ENCODE measurements around the gene KCTD5.
"Not testable (repeated sequence)": the region's sequence is repeated elsewhere in the genome, so short reads cannot be mapped to it uniquely, and the experiment has no call there.

Gene KCTD5

DNA sequence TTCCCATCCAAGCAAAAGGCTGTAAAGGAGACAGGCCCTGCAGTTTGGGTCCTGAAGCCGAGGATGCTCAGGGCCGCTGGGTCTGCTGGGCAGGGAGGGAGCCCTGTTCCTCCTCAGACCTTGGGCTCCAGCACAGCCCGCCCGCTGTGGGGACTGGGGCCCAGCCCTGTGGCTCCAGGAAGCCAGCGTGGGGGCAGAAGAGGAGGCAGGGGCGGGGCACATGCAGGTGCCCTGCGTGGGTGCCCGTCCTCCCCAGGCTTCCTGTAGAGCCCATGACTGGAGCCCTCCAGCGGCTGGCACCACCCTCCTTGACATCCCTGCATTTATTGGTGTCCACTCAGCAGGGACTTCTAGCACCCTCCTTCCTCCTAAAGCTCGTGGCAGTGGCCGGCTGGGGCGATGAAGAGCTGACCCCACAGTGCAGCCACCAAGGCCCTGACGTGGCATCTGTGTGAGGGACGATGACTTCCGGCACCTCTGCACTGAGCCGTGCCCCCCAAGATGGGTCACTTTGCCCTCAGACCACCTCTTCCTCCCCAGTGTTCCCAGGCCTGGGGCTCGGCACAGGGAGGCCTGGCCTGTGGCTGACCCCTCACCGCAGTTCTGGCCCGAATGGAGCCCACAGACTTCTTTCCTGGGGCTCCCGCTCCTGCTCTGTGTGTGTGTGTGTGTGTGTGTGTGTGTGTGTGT, 27.8 kb downstream of the KCTD5 start:
- DNase-seq (ENCODE audit: low read depth, low spot score): no peak

DNA sequence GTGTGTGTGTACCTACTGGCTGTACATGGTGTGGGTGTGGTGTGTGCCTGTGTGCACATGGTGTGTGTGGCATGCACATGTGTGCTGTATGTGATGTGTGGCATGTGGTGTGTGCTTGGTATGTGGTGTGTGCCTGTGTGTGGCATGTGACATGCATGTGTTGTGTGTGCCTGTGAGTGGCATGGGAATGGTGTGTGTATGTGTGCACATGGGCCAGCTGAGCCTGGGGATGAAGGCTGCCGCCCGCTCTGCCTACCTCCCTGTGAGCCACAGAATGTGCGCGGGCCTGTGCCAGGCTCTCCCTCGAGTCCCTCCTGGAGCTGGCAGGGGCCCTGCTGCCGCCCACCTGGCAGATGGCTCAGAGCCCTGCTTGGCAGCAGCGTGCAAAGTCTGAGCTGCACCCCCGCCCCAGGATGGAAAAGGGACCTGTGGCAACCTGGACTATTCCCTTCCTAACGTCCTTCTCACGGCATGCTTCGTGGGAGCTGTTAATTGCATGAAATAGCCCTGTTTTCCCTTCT, 28.4 kb downstream of the KCTD5 start:
- DNase-seq (ENCODE audit: low read depth, low spot score): no peak

DNA sequence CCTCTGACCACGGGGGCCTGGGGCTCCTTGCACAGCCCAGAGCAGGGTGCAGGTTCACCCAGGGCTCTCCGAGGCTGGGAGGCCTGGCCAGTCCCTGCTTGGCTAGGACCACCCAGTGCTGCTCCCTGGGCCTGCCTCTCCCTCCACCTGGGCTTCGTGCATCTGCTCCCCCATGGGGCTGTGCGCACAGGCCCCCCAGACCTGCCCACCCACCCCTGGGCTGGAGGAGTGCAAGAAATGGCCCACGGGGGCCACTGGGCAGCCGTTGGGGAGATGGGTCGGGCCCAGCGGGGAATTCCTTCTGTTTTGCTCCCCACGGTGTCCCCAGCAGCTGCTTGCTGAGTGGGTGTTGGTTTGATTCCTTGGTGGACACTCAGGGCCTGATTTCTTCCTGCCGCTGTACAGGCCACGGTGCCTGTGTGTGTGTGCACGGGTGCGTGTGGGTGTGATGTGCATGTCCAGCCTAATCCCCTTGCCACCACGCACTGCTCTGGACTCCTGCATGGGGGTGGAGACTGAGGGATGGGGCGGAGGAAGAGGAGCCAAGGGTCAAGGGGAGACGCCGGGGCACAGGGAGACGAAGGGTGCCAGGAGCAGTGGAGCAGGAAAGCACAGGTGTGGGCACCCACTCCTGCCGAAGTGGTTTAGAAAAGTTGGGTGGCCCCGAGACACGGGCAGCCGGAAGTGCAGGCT, 29.2 kb downstream of the KCTD5 start:
- DNase-seq (ENCODE audit: low read depth, low spot score): no peak

DNA sequence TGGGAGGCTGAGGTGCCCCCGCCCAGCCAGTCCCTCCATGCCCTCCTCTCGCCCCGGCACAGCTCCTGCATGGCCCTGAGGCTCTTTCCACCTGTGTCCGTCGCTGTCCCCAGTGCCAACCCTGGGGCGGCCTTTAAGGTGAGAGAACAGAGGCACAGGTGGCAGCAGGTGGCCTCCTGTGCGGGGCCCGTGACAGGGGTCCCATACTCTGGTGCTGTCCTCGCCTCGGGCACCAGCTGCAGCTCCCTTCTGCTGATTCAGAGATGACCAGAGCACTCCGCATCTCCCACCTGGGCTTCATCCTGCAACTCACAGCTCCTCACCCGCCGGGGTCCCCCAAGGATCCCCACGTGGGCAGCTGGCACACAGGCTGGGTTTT, 29.7 kb downstream of the KCTD5 start:
- DNase-seq (ENCODE audit: low read depth, low spot score): no peak

DNA sequence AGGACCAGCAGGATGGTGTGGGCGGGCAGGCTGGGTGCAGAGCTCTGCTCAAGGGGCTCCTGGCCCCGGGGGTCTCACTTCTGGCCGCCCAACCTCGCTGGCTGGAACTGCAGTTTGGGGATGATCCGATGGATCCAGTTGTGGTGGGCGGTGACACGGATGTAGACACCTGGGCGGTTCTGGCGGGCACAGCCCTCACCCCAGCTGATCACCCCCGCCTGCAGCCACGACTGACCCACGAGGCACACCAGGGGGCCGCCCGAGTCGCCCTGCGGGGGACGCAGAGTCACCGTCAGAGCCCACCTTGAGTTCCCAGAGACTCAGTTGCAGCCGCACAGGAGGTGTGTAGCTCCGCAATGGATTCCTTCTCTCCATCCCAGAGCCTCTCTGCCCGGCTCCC, 30.2 kb downstream of the KCTD5 start:
- DNase-seq (ENCODE audit: low read depth, low spot score): no peak

DNA sequence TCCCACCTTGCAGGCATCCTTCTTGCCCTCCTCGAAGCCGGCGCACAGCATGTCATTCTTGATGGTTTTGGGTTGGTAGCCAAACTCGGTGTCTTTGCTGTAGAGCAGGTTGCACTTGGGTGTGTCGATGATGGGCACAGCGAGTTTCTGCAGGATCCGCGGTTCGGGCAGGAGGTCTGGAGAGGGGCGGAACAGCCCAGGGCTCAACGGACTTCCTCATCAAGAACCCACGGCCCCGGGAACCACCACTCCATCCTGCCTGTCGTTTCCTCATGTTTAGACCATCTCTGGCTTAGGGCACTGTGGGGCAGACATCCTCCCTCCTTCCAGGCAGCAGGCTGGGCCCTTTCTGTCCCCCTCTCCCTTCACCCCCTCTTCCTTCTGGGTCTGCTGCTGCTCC, 31.2 kb downstream of the KCTD5 start:
- no peak for DNase-seq (ENCODE audit: low read depth, low spot score)

DNA sequence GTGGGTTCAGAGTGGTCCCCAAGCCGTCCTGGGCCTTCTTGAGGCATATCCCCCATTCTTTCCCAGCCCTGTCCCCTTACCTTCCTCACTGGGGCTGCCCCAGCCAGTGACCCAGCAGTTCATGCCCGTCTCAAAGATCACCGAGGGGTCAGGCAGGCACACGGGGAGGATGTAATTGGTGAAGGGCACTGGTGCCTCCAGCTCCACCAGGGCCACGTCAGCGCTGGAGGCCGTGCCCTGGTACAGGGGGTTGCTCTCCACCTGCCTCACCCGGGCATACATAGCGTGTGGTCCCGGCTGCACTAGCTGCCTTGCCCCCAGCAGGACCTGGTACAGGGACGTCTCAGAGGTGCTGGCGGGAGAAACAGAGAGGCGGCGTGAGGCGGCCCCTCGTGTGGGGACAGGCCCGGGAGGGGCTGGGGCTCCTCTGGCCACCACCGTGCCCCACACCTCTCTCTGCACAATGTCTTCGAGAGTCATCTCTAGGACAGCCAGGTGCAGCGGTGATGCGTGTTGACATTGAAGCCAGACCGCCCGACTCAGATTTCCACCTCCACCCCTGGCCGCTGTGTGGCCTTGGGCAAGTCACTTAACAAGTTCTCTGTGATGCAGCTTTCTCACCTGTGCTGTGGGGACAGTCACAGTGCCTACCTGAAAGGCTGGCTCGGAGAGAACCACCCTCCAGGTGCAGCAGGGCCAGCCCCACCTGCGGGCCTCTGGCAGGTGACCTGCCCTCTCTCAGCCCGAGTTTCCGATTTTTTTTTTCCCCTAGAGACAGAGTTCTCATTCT, 31.9 kb downstream of the KCTD5 start:
- no peak for DNase-seq (ENCODE audit: low read depth, low spot score)

DNA sequence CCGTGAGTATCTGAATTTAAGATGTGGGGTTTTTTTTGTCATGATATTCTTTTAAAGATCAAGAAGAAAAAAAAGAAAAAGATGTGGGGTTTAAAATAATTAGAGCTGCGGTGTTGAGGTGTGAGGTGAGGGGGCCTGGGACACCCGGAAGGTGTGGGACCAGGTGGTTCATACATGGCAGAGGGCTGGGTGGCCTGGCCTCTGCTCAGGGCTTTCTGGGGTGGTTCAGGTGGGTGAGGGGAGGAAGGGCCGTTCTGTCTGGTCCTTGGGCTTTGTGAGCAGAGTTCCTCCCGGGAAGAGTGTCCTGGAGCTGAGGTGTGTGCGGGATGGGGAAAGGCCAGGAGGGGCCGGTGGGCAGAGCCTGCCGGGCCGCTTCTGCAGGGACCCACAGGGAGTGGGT, 32.7 kb downstream of the KCTD5 start:
- DNase-seq (ENCODE audit: low read depth, low spot score): no peak

DNA sequence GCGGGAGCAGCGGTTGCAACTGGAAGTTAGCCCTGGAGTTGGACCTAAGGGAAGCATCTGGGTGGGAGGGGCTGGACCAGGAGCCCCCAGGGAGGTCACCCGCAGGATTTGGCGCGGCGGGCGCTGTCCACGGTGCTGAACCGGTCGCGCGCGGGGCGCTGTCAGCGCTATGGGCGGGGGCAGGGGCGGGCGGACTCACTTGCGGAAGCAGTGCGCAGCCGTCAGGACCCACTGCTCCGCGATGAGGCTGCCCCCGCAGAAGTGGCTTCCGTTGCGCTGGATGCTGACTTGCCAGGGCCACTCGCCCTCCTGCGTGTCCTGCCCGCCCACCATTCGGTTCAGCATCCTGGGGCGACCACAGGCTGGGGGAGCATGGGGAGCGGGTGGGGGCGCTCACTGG, 33.2 kb downstream of the KCTD5 start:
- DNase-seq (ENCODE audit: low read depth, low spot score): peak; percentile 71

DNA sequence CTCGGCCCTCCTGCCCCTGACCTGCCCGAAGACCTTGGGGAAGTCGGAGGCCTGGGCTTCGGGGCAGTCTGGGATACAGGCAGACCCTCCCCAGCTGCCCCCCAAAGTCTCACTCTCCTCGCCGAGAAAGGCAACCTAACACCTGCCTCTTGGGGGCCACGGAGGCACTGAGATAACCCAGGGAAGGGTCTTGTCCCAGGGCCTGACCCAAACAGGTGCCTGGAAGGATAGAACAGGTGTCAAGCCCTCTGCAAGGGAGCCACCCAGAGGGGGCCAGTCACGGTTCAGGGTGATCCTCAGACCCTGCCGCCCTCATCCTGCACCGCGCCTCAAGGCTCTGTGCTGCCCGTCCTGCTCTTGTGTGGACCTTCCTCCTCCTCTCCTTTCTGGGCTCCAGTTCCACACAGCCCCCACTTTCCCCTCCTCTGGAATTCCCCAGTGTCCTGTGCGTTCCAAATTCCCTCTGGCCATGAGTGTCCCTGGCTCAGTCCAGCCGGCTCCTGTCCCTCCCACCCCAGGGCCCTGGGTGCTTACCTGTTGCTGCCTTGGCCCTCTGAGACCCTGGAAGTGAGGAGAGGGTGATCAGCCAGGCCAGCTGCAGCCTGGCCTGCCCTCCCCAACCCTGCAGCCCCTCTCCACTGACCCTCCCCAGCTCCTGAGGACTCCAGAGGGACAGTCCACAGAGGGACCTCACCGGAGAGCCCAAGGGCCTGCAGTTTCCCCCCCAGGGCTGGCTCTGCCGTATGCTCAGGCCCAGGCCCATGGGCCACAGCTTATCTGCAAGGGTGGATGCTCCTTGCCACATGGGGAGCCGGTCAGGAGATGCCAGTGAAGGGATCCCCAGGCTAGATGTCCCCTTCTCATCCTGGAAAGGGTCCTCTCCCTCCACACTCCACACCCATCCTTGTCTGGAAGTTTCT, 33.9 kb downstream of the KCTD5 start:
- no peak for DNase-seq (ENCODE audit: low read depth, low spot score)

DNA sequence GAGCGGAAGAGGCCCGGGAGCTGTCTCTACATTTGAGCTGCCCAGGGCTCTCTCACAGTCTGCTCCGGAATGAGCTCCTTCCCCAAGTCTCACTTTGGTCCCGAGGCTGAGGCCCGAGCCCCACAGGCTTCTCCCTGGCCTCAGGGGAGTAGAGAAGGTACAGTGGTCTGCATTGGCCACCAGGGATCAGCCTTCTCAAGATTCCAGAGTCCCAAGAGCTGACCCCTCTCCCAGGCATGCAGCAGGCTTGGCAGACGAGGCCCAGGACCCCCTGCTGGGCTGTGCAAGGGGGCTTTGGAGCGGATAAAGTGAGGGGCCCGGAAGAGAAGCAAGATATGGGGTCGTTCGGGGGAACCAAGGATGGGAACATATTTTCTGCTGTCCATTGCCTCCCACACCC, 34.6 kb downstream of the KCTD5 start:
- DNase-seq (ENCODE audit: low read depth, low spot score): peak; percentile 50

DNA sequence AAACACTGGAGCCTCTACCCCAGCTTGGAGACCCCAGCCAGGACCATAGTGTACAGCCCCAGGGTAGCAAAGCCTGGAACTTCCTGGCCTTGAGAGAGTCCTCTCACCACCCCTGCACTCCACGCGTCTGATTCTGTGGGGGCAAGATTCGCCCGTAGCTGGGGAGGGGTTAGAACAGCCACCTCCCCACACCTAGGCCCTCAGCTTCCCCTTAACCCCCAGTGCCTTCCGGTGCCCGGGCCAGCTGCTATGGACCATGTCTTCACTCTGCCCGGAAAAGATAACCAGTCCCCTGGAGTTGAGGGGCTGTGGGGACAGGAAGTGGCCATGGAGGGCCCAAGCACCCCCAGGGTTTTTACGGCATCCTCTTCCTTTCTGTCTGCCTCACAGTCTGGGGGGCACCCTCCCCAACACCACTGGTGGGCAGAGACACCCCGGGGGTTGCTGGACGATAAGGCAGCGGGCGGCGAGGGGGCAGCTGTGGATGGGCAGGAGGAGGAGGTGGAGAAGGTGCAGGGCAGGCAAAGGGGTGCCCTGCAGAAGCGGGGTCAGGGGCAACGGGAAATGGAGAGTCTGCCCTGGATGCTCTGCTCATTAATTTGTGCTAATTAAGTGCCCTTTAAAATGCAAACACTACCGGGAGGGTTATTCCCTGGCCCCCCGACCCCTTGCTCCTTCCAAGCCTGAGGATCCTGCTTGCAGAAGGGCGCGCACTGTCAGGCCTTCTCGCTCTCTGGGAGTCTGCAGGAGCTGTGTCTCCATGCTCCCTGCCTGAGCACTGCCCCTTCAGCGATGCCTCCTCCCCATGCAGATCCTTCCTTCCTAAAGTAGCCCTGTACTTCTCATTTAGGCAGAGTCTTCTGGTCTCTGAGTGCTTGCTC, 35.3 kb downstream of the KCTD5 start:
- DNase-seq (ENCODE audit: low read depth, low spot score): no peak

DNA sequence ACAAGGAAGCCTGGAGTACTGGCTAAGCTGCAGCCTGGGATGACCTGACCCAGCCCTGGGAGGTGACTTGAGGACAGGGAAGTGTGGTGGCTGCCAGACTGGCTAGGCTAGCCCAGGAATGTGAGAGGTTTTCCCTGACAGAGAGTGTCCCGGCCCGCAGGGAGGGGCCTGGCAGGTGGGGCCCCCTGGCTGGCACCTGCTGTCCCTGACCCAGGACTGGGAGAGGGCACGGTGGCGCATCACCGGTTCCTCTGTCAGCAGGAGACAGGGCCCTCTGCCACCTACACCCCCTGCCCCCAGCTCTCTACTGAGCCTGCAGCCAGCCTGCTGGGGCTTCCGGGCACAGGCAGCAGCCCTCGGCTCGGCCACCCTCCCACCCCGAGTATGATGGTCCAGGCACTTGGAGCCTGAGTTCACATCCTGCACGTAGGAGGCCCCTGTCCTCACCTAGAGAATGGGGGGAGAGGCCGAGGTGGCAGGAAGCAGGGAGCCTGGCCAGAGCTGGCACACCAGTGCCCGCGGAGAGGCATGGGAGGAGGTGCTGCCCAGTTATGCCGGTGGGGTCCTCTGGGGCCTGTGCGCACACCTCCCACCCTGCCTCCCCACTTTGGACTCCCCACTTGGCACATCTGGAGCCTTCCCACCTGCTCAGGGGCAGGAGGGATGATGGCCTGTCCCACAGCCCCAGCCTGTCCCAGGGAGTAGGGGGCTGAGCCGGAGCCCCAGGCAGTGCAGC, 37.2 kb downstream of the KCTD5 start:
- DNase-seq (ENCODE audit: low read depth, low spot score): peak; percentile 47

DNA sequence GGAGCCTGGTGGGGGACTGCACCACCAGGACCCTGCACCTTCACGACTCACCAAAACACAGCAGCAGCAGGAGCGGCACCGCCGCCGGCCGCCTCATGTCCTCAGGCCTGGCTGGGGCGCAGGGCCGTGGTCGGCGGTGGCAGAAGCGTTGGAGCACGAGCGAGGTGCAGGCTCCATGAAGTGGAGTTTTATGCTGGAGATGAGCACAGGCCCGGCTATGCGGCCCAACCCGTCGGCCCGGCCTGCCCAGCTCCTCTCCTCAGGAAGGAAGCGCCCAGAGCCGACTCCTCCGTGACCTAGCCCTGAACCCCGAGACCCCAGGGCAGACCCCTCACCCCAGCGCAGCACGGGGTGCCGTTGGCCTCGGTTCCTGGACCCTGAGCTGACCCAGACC, 37.7 kb downstream of the KCTD5 start, which contains the start of gene PRSS27:
Gene PRSS27 (minus strand): TSS at position 161 of the 394 bp plus-strand sequence. CDS start 64 bp downstream, at position 97.
- peak; percentile 38 for DNase-seq (ENCODE audit: low read depth, low spot score)

DNA sequence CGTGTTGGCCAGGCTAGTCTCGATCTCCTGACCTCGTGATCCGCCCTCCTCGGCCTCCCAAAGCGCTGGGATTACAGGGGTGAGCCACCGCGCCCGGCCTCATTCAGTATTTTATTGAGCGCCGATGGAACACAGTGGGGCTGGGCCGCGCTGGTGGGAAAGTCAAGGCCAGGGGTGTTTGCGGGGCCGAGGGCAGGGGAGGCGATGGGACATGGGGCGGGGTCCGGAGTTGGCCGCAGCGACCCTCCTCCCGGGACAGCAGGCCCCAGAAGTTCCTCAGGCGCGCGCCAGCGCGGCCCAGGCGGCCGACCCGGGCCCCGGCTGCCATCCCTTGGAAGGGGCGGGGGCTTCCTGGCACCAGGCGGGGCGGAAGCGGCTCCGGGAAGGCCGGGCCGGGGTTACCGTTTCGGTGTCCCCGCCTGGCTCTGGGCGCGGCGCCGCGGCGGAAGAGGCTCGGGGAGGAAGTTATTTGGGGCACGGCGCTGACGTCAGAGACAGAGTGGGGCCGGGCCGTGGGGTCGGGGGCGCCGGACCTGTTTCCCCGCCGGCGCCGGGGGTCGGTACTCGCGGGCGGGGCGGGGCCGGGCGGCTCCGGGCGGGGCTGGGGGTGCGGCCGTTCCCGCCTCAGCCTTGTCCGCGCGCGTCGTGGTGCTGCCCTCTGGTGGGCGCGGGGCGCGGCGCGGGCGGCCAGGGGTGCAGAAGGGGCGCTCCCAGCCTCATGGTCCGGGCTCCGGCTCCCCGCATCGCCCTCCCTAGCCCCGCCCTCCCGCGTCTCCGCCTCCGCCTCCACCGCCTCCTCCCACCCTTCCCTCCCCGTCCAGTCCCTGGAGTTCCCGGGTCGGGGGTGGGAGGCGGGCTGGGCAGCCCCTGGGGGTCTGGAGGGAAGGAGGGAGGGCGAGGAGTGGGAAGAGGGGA, 38.7 kb downstream of the KCTD5 start:
- DNase-seq (ENCODE audit: low read depth, low spot score): peak; percentile 88

DNA sequence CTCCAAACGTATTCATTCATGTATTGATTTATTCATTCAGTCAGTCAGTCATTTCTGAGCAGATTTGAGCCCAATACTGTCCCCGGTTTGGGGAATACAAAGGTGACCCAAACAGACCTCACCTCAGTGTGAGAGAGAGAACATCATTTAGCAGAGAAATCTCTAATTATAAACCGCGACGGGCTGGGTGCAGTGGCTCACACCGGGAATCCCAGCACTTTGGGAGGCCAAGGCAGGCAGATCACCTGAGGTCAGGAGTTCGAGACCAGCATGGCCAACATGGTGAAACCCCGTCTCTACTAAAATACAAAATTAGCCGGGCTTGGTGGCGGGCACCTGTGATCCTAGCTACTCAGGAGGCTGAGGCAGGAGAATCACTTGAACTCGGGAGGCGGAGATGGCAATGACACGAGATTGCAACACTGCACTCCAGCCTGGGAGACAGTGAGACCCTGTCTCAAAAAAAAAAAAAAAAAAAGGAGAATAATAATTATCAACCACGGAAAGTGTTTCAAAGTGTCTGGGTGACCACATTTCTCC, 39.4 kb downstream of the KCTD5 start:
- not testable (repeated sequence) for DNase-seq (ENCODE audit: low read depth, low spot score)

DNA sequence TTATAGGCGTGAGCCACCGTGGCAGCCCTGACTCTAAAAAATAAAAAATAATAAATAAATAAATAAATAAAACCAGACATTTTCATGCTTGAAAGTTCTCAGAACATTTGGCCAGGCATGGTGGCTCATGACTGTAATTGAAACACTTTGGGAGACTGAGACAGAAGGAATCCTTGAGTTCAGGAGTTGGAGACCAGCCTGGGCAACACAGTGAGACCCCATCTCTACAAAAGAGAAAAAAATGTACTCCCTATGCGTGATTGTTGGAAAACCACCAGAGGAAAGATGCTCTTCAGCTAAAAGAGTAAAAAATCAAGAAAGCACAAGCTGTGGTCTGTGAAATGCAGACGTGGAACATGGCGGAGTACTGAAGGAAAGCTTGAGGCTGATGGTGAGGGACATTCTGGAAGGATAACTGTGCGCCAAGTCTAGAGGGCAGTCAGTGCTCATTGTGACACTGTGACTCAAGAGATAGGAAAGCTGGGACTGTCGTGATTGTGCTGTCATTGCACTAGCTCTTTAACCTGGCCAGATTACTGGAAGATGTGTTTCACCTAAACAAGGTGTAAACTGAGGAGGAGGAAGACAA, 41.9 kb downstream of the KCTD5 start:
- no peak for DNase-seq (ENCODE audit: low read depth, low spot score)

DNA sequence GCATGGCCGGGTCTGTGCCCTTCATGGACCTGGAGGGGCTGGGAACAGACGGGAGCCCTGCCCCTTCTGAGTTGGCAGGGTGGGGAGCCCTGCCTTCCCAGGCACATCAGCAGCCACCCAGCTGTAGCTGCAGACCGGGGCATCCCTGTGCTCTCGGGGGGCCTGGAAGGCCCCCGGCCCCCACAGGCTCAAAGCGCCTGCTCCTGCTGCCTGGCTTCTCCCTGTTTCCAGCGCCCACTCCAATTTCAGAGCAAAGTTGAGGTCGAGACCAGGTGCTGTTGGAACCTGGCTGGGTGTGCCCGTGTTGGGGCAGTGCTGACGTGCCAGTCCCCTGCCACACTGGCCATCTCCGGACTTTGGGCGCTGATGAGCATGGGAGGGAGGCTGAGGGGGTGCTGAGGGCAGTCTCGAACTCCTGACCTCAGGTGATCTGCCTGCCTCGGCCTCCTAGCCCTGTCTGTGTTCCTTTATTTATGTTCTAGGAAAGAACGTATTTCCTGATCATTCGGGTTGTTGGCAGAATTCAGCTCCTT, 42.6 kb downstream of the KCTD5 start:
- no peak for DNase-seq (ENCODE audit: low read depth, low spot score)
